Fibroblast of the aortic adventitia (primary cell): Measurements from ENCODE around the gene SLC6A6. TPM values are rescaled to one million over a fixed set of nuclear protein-coding genes. Genes with fewer than 3 reads are reported as not detected.

Experiments used
- DNase-seq: peaks from one replicate; pipeline ENCODE4 v3.0.0-alpha.2; 2010; ENCODE audit warnings: low read depth
- H3K4me3 ChIP-seq: 2 replicates; pipeline ENCODE4 v1.5.1; 2011; ENCODE audit warnings: low read depth, mild to moderate bottlenecking, control low read depth, low read length, moderate library complexity
- CTCF ChIP-seq: IDR thresholded peaks from 2 replicates; pipeline ENCODE4 v1.5.1; 2011; ENCODE audit warnings: mild to moderate bottlenecking, low read length, control low read depth, inconsistent platforms; ENCODE audit not compliant: insufficient read depth
- total RNA-seq: library from RNA; depleted of rRNA; stranded (reverse); fragments of >200 nt; gene quantifications from 2 replicates; pipeline ENCODE4 v1.2.3, GENCODE V29; 2012; ENCODE audit warnings: low replicate concordance

Gene SLC6A6
- total RNA-seq, 1 donor = 31.4 TPM

- no peak for DNase-seq
- no peak overlapping the region for H3K4me3 ChIP-seq
- no peak for TF ChIP-seq CTCF
These were observed 27.2 kb downstream of the SLC6A6 start for GRCh38 chr3:14429640-14430039.

GRCh38 chr3:14430053-14430452 is 27.6 kb downstream of the SLC6A6 start:
- no peak for DNase-seq
- no peak for TF ChIP-seq CTCF
- H3K4me3 ChIP-seq = no peak overlapping the region

- no peak overlapping the region for H3K4me3 ChIP-seq
- no peak for TF ChIP-seq CTCF
- DNase-seq = no peak
These were observed 28.5 kb downstream of the SLC6A6 start for GRCh38 chr3:14430706-14431451.

GRCh38 chr3:14431452-14431916 is 29.1 kb downstream of the SLC6A6 start:
- no peak overlapping the region for H3K4me3 ChIP-seq
- DNase-seq = no peak
- no peak for TF ChIP-seq CTCF

- TF ChIP-seq CTCF = no peak
- H3K4me3 ChIP-seq = no peak overlapping the region
- peak; percentile 58 for DNase-seq
These were observed 29.8 kb downstream of the SLC6A6 start for GRCh38 chr3:14431917-14432834.

- DNase-seq = no peak
- no peak for TF ChIP-seq CTCF
- no peak overlapping the region for H3K4me3 ChIP-seq
These were observed 30.7 kb downstream of the SLC6A6 start for GRCh38 chr3:14433106-14433505.
